Measurements from ENCODE around the gene HBQ1. TPM values are rescaled to one million over a fixed set of nuclear protein-coding genes. Genes with fewer than 3 reads are reported as not detected.

HBQ1 gene
- total RNA-seq, 1 donor from 2014 or later: not detected

DNA sequence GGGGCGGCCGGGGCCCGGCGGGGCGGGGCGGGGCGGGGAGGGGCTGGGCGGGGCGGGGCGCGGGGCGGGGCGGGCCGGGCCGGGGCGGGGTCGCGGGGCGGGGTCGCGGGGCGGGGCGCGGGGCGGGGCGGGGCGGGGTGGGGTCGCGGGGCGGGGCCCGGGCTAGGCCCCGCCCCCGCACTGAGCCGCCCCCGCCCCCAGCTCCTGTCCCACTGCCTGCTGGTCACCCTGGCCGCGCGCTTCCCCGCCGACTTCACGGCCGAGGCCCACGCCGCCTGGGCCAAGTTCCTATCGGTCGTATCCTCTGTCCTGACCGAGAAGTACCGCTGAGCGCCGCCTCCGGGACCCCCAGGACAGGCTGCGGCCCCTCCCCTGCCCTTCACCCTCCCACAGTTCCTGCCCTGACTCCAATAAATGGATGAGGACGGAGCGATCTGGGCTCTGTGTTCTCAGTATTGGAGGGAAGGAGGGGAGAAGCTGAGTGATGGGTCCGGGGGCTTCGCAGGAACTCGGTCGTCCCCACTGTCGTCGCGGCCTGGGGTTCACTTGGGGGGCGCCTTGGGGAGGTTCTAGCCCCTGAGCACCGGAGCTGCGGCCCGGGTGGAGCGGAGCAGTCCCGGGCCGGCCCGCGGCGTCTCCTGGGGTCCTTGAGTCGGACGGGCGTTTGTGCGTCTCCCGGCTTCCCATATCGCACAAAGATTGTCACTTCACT is 15.3 kb upstream of the HBQ1 start:
- TF ChIP-seq, protein P1, sequence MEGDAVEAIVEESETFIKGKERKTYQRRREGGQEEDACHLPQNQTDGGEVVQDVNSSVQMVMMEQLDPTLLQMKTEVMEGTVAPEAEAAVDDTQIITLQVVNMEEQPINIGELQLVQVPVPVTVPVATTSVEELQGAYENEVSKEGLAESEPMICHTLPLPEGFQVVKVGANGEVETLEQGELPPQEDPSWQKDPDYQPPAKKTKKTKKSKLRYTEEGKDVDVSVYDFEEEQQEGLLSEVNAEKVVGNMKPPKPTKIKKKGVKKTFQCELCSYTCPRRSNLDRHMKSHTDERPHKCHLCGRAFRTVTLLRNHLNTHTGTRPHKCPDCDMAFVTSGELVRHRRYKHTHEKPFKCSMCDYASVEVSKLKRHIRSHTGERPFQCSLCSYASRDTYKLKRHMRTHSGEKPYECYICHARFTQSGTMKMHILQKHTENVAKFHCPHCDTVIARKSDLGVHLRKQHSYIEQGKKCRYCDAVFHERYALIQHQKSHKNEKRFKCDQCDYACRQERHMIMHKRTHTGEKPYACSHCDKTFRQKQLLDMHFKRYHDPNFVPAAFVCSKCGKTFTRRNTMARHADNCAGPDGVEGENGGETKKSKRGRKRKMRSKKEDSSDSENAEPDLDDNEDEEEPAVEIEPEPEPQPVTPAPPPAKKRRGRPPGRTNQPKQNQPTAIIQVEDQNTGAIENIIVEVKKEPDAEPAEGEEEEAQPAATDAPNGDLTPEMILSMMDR (IDR thresholded peaks at IDR 0.05; ENCODE audit: insufficient read depth, low read length, severe bottlenecking): no peak
- FAIRE-seq (no peak), DNase-seq (ENCODE audit: low read depth) (no peak)
- Histone ChIP-seq H3K4me3 (ENCODE audit: low read depth, low read length) (no peak overlapping the region), H3K27me3 (ENCODE audit: control insufficient read depth, insufficient read depth, low read length) (peaks cover 30% of the 10 kb centered on the region), H3K36me3 (ENCODE audit: control insufficient read depth, insufficient read depth, low read length) (no peaks in the 10 kb centered on the region)

DNA sequence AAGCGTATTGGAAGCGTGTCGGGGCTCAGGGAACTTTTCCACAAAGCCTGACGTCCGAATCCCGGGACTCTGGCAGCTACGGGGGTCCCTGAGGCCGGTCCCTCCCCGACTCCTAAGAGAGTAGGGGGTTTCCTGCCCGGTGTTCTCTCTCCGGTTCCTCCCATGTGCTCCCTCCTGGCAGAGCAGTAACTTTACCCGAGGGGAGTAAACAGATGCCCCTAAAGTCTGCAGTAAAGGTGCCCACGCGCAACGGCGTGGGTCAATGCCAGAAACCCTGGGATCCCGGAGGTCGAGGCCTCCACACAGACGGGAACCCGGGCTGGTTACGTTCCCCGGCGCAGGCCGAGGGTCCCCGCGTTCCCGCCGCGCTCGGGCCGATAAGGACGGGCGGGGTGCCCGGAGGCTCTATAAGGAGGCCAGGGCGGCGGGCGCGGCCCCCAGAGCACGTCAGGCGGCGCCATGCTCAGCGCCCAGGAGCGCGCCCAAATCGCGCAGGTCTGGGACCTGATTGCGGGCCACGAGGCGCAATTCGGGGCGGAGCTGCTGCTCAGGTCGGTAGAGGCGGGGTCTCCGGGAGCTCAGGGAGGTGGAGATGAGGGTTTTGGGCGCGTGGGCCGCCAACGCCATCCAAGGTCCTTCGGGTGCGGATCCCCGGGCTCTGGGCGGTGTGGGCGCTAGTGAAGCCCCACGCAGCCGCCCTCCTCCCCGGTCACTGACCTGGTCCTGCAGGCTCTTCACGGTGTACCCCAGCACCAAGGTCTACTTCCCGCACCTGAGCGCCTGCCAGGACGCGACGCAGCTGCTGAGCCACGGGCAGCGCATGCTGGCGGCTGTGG is 14.5 kb upstream of the HBQ1 start, which contains the start of gene HBM:
Gene HBM (plus strand): TSS at position 440 of the 836 bp plus-strand sequence. CDS start 20 bp downstream, at position 460.
- TF ChIP-seq, protein P1 (IDR thresholded peaks at IDR 0.05; ENCODE audit: insufficient read depth, low read length, severe bottlenecking): no peak
- Histone ChIP-seq H3K27me3 (ENCODE audit: control insufficient read depth, insufficient read depth, low read length) (peaks cover 31% of the 10 kb centered on the region), H3K4me3 (ENCODE audit: low read depth, low read length) (no peak within 1 kb of the TSS), H3K36me3 (ENCODE audit: control insufficient read depth, insufficient read depth, low read length) (no peaks in the 10 kb centered on the region)
- no peak for FAIRE-seq
- no peak for DNase-seq (ENCODE audit: low read depth)

DNA sequence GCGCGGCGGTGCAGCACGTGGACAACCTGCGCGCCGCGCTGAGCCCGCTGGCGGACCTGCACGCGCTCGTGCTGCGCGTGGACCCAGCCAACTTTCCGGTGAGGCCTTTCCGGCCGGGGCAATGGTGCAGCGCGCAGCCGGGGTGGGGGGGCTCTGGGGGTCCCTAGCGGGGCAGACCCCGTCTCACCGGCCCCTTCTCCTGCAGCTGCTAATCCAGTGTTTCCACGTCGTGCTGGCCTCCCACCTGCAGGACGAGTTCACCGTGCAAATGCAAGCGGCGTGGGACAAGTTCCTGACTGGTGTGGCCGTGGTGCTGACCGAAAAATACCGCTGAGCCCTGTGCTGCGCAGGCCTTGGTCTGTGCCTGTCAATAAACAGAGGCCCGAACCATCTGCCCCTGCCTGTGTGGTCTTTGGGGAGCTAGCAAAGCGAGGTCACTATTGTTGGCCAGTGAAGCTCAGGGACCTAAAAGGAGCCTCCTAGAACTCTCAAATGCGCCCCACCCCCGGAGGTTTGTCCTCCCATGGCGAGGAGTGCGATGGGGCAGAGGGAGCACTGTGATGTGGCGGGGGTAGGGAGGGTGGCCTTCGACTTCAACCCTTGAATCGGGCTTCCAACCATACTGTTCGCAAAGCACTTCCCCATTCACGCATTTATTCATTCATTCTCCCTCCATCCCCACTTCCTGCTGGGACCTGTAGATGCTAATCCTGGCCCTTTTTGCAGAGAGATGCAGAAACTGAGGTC is 13.7 kb upstream of the HBQ1 start:
- no peak for FAIRE-seq
- Histone ChIP-seq H3K4me3 (ENCODE audit: low read depth, low read length) (no peak overlapping the region), H3K27me3 (ENCODE audit: control insufficient read depth, insufficient read depth, low read length) (peaks cover 34% of the 10 kb centered on the region), H3K36me3 (ENCODE audit: control insufficient read depth, insufficient read depth, low read length) (no peaks in the 10 kb centered on the region)
- DNase-seq (ENCODE audit: low read depth): no peak
- TF ChIP-seq, protein P1 (IDR thresholded peaks at IDR 0.05; ENCODE audit: insufficient read depth, low read length, severe bottlenecking): no peak

DNA sequence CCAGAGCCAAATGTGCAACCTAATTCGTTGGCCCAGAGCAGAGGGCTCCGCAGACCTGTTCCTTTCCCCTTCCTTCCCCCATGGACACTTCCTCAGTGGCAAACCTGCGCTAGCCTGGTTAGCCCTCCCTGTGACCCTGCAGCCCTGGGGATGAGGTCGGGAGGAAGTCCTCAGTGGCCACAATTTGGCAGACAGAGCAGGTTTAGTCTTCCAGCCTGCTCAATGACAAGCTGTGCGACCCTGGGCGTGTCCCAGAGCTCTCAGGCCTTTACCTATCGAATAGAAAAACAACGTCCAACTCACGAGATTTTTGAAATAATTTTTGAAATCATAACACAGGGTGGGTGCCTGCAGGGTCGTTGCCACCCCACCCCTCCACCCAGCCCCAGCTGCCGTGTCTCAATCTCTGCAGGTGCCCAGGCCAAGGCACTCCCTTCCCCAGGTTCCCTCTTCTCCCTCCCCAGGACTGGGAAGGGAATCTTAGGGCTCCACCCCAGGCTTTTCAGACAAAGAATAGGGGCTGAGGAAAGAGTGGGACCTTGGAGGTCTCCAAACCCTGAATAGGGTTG is 13.1 kb upstream of the HBQ1 start:
- Histone ChIP-seq H3K4me3 (ENCODE audit: low read depth, low read length) (no peak overlapping the region), H3K36me3 (ENCODE audit: control insufficient read depth, insufficient read depth, low read length) (no peaks in the 10 kb centered on the region), H3K27me3 (ENCODE audit: control insufficient read depth, insufficient read depth, low read length) (peaks cover 34% of the 10 kb centered on the region)
- DNase-seq (ENCODE audit: low read depth): no peak
- TF ChIP-seq, protein P1 (IDR thresholded peaks at IDR 0.05; ENCODE audit: insufficient read depth, low read length, severe bottlenecking): no peak
- FAIRE-seq: no peak

DNA sequence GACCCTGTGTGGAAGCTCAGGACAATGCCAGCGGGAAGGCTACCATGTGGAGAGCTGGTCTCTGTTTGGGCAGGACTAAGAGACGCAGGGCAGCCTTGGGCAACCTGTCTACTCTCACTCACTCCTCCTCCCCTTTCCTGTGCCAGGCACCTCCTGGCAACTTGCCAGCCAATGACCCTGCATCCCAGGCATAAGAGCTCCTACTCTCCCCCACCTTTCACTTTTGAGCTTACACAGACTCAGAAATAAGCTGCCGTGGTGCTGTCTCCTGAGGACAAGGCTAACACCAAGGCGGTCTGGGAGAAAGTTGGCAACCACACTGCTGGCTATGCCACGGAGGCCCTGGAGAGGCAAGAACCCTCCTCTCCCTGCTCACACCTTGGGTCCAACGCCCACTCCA is 11.8 kb upstream of the HBQ1 start:
- Histone ChIP-seq H3K36me3 (ENCODE audit: control insufficient read depth, insufficient read depth, low read length) (no peaks in the 10 kb centered on the region), H3K4me3 (ENCODE audit: low read depth, low read length) (no peak overlapping the region), H3K27me3 (ENCODE audit: control insufficient read depth, insufficient read depth, low read length) (peaks cover 35% of the 10 kb centered on the region)
- TF ChIP-seq, protein P1 (IDR thresholded peaks at IDR 0.05; ENCODE audit: insufficient read depth, low read length, severe bottlenecking): no peak
- FAIRE-seq: no peak
- DNase-seq (ENCODE audit: low read depth): no peak

All from bronchial epithelial cell (primary cell).